DMS79 (cell line): ENCODE data around the gene AOAH.
"Not testable (repeated sequence)": the region's sequence is repeated elsewhere in the genome, so short reads cannot be mapped to it uniquely, and the experiment has no call there.

Experiments used
- DNase-seq: peaks from one replicate; lab custom pipeline; 2025; lab: John Stamatoyannopoulos, UW

Gene AOAH

GRCh38 chr7:36466001-36466400, 258.3 kb downstream of the AOAH start:
- not testable (repeated sequence) for DNase-seq

GRCh38 chr7:36464271-36464670, 260.0 kb downstream of the AOAH start:
- no peak for DNase-seq
